H9 (cell line): Measurements from ENCODE around the gene FCRL2. TPM values are rescaled to one million over a fixed set of nuclear protein-coding genes. Genes with fewer than 3 reads are reported as not detected.

Source experiments
- DNase-seq: peaks from one replicate; pipeline ENCODE4 v3.0.0-alpha.2; 2017
- H2AFZ ChIP-seq: one replicate; pipeline ENCODE4 v1.6.1; 2013; ENCODE audit warnings: mild to moderate bottlenecking, low read length, control low read depth, moderate library complexity
- H2AK5ac ChIP-seq: 2 replicates; pipeline ENCODE4 v1.6.1; 2013; ENCODE audit warnings: low read length, control low read depth, mixed read lengths; ENCODE audit not compliant: insufficient read length
- H2BK120ac ChIP-seq: one replicate; pipeline ENCODE4 v1.6.1; 2013; ENCODE audit warnings: low read depth, mild to moderate bottlenecking, low read length, control low read depth, inconsistent platforms; ENCODE audit not compliant: poor library complexity, severe bottlenecking
- H2BK12ac ChIP-seq: 2 replicates; pipeline ENCODE4 v1.6.1; 2013; ENCODE audit warnings: low read length, control low read depth, mixed read lengths, low read depth; ENCODE audit not compliant: insufficient read length
- H2BK15ac ChIP-seq: 2 replicates; pipeline ENCODE4 v1.6.1; 2013; ENCODE audit warnings: low read depth, low read length, control low read depth
- H2BK20ac ChIP-seq: one replicate; pipeline ENCODE4 v1.6.1; 2013; ENCODE audit warnings: low read depth, mild to moderate bottlenecking, low read length, control low read depth, inconsistent platforms; ENCODE audit not compliant: poor library complexity, severe bottlenecking
- H2BK5ac ChIP-seq: 2 replicates; pipeline ENCODE4 v1.6.1; 2013; ENCODE audit warnings: low read length, control low read depth, mixed read lengths; ENCODE audit not compliant: insufficient read length
- H3K14ac ChIP-seq: 2 replicates; pipeline ENCODE4 v1.6.1; 2013; ENCODE audit warnings: low read length, control low read depth; ENCODE audit not compliant: insufficient read depth
- H3K18ac ChIP-seq: 2 replicates; pipeline ENCODE4 v1.6.1; 2013; ENCODE audit warnings: low read depth, mild to moderate bottlenecking, mixed read lengths, low read length, control low read depth; ENCODE audit not compliant: insufficient read length
- H3K23ac ChIP-seq: 2 replicates; pipeline ENCODE4 v1.6.1; 2013; ENCODE audit warnings: low read length, control low read depth, mixed read lengths, low read depth; ENCODE audit not compliant: insufficient read length
- H3K23me2 ChIP-seq: 2 replicates; pipeline ENCODE4 v1.6.1; 2013; ENCODE audit warnings: low read depth, mild to moderate bottlenecking, mixed read lengths, low read length, control low read depth; ENCODE audit not compliant: insufficient read length, poor library complexity, severe bottlenecking
- H3K27ac ChIP-seq: 2 replicates; pipeline ENCODE4 v1.5.1; 2013; ENCODE audit warnings: low read length, control low read depth, mixed read lengths, low read depth; ENCODE audit not compliant: insufficient read length
- H3K27me3 ChIP-seq: 2 replicates; pipeline ENCODE4 v1.6.1; 2013; ENCODE audit warnings: low read length, control low read depth, inconsistent platforms; ENCODE audit not compliant: insufficient read depth
- H3K4ac ChIP-seq: 2 replicates; pipeline ENCODE4 v1.6.1; 2013; ENCODE audit warnings: low read depth, mild to moderate bottlenecking, control low read depth, inconsistent platforms, low read length, moderate library complexity
- H3K4me1 ChIP-seq: 2 replicates; pipeline ENCODE4 v1.6.1; 2013; ENCODE audit warnings: low read length, control low read depth, inconsistent platforms; ENCODE audit not compliant: insufficient read depth
- H3K4me2 ChIP-seq: 2 replicates; pipeline ENCODE4 v1.6.1; 2013; ENCODE audit warnings: low read length, control low read depth, mixed read lengths; ENCODE audit not compliant: insufficient read length, insufficient read depth
- H3K56ac ChIP-seq: 2 replicates; pipeline ENCODE4 v1.6.1; 2013; ENCODE audit warnings: low read depth, mild to moderate bottlenecking, mixed read lengths, low read length, control low read depth; ENCODE audit not compliant: insufficient read length
- H3K79me1 ChIP-seq: 2 replicates; pipeline ENCODE4 v1.6.1; 2013; ENCODE audit warnings: low read depth, mild to moderate bottlenecking, moderate library complexity, low read length, control low read depth, inconsistent platforms; ENCODE audit not compliant: insufficient read depth, poor library complexity, severe bottlenecking
- H3K79me2 ChIP-seq: 2 replicates; pipeline ENCODE4 v1.6.1; 2013; ENCODE audit warnings: low read length, control low read depth, inconsistent platforms; ENCODE audit not compliant: insufficient read depth
- H3K9ac ChIP-seq: 2 replicates; pipeline ENCODE4 v1.6.1; 2013; ENCODE audit warnings: low read length, control low read depth, mixed read lengths; ENCODE audit not compliant: insufficient read length; ENCODE audit errors: extremely low read depth
- H3K9me3 ChIP-seq: one replicate; pipeline ENCODE4 v1.6.1; 2013; ENCODE audit warnings: low read depth, low read length, inconsistent platforms; ENCODE audit not compliant: control insufficient read depth
- H3T11ph ChIP-seq: one replicate; pipeline ENCODE4 v1.6.1; 2013; ENCODE audit warnings: mild to moderate bottlenecking, low read length, control low read depth, inconsistent platforms
- H4K20me1 ChIP-seq: one replicate; pipeline ENCODE4 v1.6.1; 2013; ENCODE audit not compliant: control insufficient read depth, insufficient read length, insufficient read depth
- H4K5ac ChIP-seq: 2 replicates; pipeline ENCODE4 v1.6.1; 2013; ENCODE audit warnings: low read depth, mild to moderate bottlenecking, mixed read lengths, low read length, control low read depth; ENCODE audit not compliant: insufficient read length
- H4K8ac ChIP-seq: replicated peaks from 2 replicates; pipeline ENCODE4 v1.6.1; 2013; ENCODE audit warnings: low read length, control low read depth, mixed read lengths, low read depth; ENCODE audit not compliant: insufficient read length
- H4K91ac ChIP-seq: 2 replicates; pipeline ENCODE4 v1.6.1; 2013; ENCODE audit warnings: low read depth, mild to moderate bottlenecking, moderate library complexity, mixed read lengths, low read length, control low read depth; ENCODE audit not compliant: insufficient read length
- H3K27ac Mint-ChIP-seq, 3 experiments: 2 replicates in 2 of 3; 3 replicates in 1 of 3; pipeline ENCODE4 v1.8.0; 2020 to 2021; ENCODE audit warnings: mixed read lengths in 3 of 3, mild to moderate bottlenecking in 1 of 3, moderate library complexity in 1 of 3
- H3K27me3 Mint-ChIP-seq: 2 replicates; pipeline ENCODE4 v1.8.0; 2021; ENCODE audit warnings: low read depth, mild to moderate bottlenecking, moderate library complexity, mixed read lengths
- H3K36me3 Mint-ChIP-seq, 3 experiments: 2 replicates in 2 of 3; 3 replicates in 1 of 3; pipeline ENCODE4 v1.8.0; 2020 to 2021; ENCODE audit warnings: low read depth in 3 of 3, mixed read lengths in 3 of 3; ENCODE audit not compliant: insufficient read depth in 1 of 3
- H3K4me1 Mint-ChIP-seq, 2 experiments: 2 replicates each; pipeline ENCODE4 v1.8.0; 2020; ENCODE audit warnings: mixed read lengths in 2 of 2
- H3K4me3 Mint-ChIP-seq, 2 experiments: 2 replicates in 1 of 2; 3 replicates in 1 of 2; pipeline ENCODE4 v1.8.0; 2020 to 2021; ENCODE audit warnings: mild to moderate bottlenecking in 2 of 2, mixed read lengths in 2 of 2, moderate library complexity in 1 of 2
- H3K9me3 Mint-ChIP-seq, 2 experiments: 2 replicates in 1 of 2; 3 replicates in 1 of 2; pipeline ENCODE4 v1.8.0; 2020; ENCODE audit warnings: mild to moderate bottlenecking in 2 of 2, mixed read lengths in 2 of 2, moderate library complexity in 1 of 2
- CTCF ChIP-seq: fragments of 200-600 bp; sonication (generic); conservative IDR thresholded peaks from 3 replicates; pipeline ENCODE4 v1.8.0; 2021; ENCODE audit warnings: antibody characterized with exemption, mild to moderate bottlenecking
- WGBS: extraction: QIAGEN DNeasy Blood & Tissue Kit; methylation state at CpG from one replicate; pipeline ENCODE4 v1.1.7; 2013; ENCODE audit warnings: missing lambda C conversion rate, low lambda C conversion rate, mixed read lengths; ENCODE audit not compliant: insufficient read length; ENCODE audit errors: extremely low coverage; 5-methylcytosine and 5-hydroxymethylcytosine counted together
- total RNA-seq: library from RNA; stranded (reverse); gene quantifications from 2 replicates; pipeline ENCODE4 v1.2.1, GENCODE V29; 2021

FCRL2 gene
- total RNA-seq, 1 experiment from 2014 or later, result not detected

- Histone ChIP-seq H3K23me2 (no peaks in the 10 kb centered on the region), H3K4me1 (peaks cover 4% of the 10 kb centered on the region; the same call in 1 of the 2 replicates), H4K91ac (no peak overlapping the region), H2BK15ac (no peak overlapping the region), H4K8ac (no peak overlapping the region), H3K14ac (no peak overlapping the region), H3K18ac (no peak overlapping the region), H3K27ac (no peak overlapping the region), H3K27me3 (no peaks in the 10 kb centered on the region), H3K9me3 (no peaks in the 10 kb centered on the region), H2BK120ac (no peak overlapping the region), H3K23ac (no peak overlapping the region), H2BK20ac (no peak overlapping the region), H3K79me1 (no peaks in the 10 kb centered on the region), H3K4ac (no peak overlapping the region), H2BK5ac (no peak overlapping the region), H2AK5ac (no peak overlapping the region), H3K79me2 (no peaks in the 10 kb centered on the region), H3K56ac (no peak overlapping the region), H2BK12ac (no peak overlapping the region), H4K5ac (no peak overlapping the region), H2AFZ (no peak overlapping the region), H4K20me1 (no peaks in the 10 kb centered on the region), H3K9ac (no peak overlapping the region), H3K4me2 (no peak overlapping the region), H3T11ph (no peak overlapping the region)
- no peaks in the 10 kb centered on the region for H3K9me3 Mint-ChIP-seq
- WGBS, result no CpG with 5 or more reads among the region's 3 CpGs
- H3K36me3 Mint-ChIP-seq, result no peaks in the 10 kb centered on the region
- no peak overlapping the region for H3K4me3 Mint-ChIP-seq
- H3K4me1 Mint-ChIP-seq, result peaks cover 4 to 20% of the 10 kb centered on the region in 2 experiments; a peak in 3 of 4 replicates
- H3K27me3 Mint-ChIP-seq, result no peaks in the 10 kb centered on the region; the same call in 1 of the 2 replicates
- DNase-seq, result no peak
- no peak for TF ChIP-seq CTCF
- no peak overlapping the region for H3K27ac Mint-ChIP-seq
These were observed 28.6 kb downstream of the FCRL2 start for GRCh38 chr1:157748262-157748817.
